GM12873 (cell line): ENCODE measurements around the gene CAPZA2.
A peak's percentile ranks its signal among the peaks of the same experiment; 100 is the strongest.

Experiments
- TF ChIP-seq, protein P1 (sequence below): IDR thresholded peaks from 2 replicates; pipeline ENCODE4 v1.5.1; 2012; ENCODE audit warnings: low read depth, mild to moderate bottlenecking, moderate library complexity, low read length, control low read depth; ENCODE audit not compliant: insufficient read depth; ENCODE audit errors: missing control alignments

The CAPZA2 gene

GRCh38 chr7:116920359-116920758 is 58.0 kb downstream of the CAPZA2 start:
- TF ChIP-seq, protein P1, sequence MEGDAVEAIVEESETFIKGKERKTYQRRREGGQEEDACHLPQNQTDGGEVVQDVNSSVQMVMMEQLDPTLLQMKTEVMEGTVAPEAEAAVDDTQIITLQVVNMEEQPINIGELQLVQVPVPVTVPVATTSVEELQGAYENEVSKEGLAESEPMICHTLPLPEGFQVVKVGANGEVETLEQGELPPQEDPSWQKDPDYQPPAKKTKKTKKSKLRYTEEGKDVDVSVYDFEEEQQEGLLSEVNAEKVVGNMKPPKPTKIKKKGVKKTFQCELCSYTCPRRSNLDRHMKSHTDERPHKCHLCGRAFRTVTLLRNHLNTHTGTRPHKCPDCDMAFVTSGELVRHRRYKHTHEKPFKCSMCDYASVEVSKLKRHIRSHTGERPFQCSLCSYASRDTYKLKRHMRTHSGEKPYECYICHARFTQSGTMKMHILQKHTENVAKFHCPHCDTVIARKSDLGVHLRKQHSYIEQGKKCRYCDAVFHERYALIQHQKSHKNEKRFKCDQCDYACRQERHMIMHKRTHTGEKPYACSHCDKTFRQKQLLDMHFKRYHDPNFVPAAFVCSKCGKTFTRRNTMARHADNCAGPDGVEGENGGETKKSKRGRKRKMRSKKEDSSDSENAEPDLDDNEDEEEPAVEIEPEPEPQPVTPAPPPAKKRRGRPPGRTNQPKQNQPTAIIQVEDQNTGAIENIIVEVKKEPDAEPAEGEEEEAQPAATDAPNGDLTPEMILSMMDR, result no peak

- TF ChIP-seq, protein P1, result no peak
Observed at GRCh38 chr7:116922545-116922944, 60.2 kb downstream of the CAPZA2 start.

GRCh38 chr7:116924741-116925140 is 62.4 kb downstream of the CAPZA2 start:
- TF ChIP-seq, protein P1, result no peak

GRCh38 chr7:116929021-116929420 is 66.6 kb downstream of the CAPZA2 start:
- TF ChIP-seq, protein P1, result no peak

- TF ChIP-seq, protein P1, result peak; percentile 92
Observed at GRCh38 chr7:116929914-116930913, 67.8 kb downstream of the CAPZA2 start.

GRCh38 chr7:116932566-116932965 is 70.2 kb downstream of the CAPZA2 start:
- TF ChIP-seq, protein P1, result no peak

DNA sequence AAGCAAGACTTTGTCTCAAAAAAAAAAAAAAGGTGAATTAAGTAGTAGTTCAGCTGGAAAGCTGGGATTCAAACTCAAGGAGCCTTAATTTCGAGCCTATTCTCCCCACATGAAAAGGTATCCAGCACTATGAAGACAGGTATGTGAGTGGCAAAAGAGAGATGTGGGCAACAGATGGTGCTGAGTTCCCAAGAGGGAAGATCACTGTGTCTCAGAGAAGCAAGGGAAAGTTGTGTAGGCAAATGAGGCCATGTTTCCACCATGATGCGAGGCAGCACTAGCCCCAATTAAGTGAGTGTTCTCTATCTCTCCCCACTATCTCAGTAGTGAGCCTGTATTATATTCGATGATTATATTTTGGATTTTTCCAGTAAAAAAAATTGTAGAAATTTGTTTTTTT is 71.1 kb downstream of the CAPZA2 start:
- TF ChIP-seq, protein P1, result no peak
